HG03565 (cell line): ENCODE measurements around the gene FAF1.
"Not testable (repeated sequence)": the region's sequence is repeated elsewhere in the genome, so short reads cannot be mapped to it uniquely, and the experiment has no call there.

Source experiments
- ATAC-seq: cut with Tn5 transposase; IDR thresholded peaks from one replicate; pipeline ENCODE4 v1.9.1; 2021; ENCODE audit warnings: mild to moderate bottlenecking, moderate library complexity; ENCODE audit not compliant: unreplicated experiment

The FAF1 gene

GRCh38 chr1:50959913-50960844, at the start of gene FAF1:
Gene FAF1 (minus strand): TSS chr1:50960267. CDS start chr1:50959811, 456 bp downstream.
- peak; percentile 84 for ATAC-seq

- ATAC-seq: no peak
Observed at GRCh38 chr1:51009381-51009780, 49.3 kb upstream of the FAF1 start.

DNA sequence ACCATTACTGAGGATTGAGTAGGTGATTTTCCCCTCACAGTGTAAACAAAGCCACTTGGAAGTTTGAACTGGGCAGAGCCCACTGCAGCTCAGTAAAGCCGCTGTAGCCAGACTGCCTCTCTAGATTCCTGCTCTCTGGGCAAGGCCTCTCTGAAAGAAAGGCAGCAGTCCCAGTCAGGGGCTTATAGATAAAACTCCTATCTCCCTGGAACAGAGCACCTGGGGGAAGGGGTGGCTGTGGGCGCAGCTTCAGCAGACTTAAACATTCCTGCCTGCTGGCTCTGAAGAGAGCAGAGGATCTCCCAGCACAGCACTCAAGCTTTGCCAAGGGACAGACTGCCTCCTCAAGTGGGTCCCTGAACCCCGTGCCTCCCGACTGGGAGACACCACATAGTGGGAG, 45.5 kb upstream of the FAF1 start:
- ATAC-seq: not testable (repeated sequence)

DNA sequence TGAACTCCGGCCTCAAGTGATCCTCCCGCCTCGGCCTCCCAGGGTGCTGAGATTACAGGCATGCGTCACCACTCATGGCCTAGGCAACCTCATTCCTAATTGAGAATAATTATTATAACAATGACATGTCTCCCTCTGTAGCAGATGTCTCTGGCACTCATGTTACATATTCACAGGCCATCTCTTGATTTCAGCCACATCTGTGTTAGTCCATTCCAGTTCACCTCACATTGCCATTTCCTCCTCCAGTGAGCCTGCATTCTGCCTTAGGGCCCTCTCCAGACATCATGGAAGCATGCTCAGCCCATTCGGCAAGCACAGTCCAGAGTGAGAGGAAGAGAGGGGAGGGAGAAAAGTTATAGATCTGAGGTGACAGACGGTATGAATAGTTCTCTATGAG, 42.4 kb upstream of the FAF1 start:
- ATAC-seq: no peak

- ATAC-seq: peak; percentile 35
Observed at GRCh38 chr1:51000651-51001050, 40.6 kb upstream of the FAF1 start.

- ATAC-seq: peak; percentile 57
Observed at GRCh38 chr1:51000160-51000559, 40.1 kb upstream of the FAF1 start.

GRCh38 chr1:50999375-50999774, 39.3 kb upstream of the FAF1 start:
- ATAC-seq: not testable (repeated sequence)

DNA sequence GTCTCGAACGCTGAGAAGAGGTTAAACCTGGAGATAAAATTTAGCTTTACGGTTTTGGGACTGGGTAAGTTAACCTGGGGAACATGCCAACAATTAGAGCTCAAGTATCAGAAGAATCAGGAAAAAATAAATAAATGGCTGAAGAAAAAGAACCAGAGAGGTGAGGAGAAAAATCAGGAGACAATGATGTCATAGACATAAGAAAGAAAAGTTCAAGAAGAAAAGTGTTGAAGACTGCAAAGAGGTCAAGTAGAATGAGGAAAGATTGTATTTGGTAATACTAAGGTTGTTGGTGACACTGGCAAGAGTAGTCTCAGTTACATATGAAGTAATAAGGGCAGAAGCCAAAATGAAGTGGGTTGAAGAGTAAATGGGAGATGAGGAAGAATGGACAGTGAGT, 36.0 kb upstream of the FAF1 start:
- ATAC-seq: no peak

GRCh38 chr1:50995651-50996050, 35.6 kb upstream of the FAF1 start:
- ATAC-seq: no peak

- no peak for ATAC-seq
Observed at GRCh38 chr1:50994997-50995396, 34.9 kb upstream of the FAF1 start.

DNA sequence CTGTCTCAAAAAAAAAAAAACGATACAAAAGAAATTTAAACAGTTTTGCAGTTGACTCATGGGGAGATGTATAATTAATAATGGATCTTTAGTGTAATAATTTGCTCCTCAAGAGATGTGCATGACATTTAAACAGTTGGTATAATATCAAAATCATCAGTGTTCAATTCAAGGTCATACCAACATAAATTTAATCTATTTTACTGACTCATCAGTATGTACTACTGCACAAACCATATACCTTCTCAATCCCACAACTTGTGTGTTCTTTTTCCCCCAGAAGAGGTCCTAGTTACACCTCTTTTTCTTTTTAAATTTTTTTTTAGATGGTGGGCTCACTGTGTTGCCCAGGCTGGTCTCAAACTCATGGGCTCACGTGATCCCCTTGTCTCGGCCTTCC, 33.6 kb upstream of the FAF1 start:
- ATAC-seq: no peak

DNA sequence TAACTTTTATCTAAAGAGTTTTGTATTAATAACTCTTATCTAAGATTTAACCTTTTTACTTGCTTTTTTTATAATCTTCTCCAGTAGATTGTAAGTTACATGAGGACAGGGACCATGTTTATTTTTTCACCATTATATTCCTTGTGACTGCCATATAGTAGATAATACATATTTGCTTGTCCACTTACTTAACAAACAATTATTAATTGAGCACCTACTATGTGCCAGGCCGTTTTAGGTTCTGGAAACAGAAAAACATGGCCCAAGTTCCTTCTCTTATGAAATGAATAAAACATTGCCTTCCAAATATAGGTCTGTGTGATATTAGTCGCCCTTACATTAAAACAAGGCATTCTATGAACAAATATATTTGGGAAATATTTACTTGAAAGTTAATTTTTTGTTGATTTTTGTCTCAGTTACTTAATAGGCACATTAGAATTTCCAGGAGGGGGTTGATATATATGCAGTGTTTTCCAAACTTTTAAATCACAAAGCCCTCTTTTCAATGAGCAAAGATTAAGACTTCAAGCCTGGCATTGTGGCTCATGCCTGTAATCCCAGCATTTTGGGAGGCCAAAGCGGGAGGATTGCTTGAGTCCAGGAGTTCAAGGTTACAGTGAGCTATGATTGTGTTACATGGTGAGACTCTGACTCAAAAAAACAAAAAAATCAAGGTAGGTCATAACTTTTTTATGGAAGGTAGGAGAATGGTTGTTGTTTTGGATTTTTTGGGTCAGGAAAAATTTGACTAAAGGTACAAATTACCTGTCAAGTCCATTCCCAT, 32.7 kb upstream of the FAF1 start:
- ATAC-seq: no peak

DNA sequence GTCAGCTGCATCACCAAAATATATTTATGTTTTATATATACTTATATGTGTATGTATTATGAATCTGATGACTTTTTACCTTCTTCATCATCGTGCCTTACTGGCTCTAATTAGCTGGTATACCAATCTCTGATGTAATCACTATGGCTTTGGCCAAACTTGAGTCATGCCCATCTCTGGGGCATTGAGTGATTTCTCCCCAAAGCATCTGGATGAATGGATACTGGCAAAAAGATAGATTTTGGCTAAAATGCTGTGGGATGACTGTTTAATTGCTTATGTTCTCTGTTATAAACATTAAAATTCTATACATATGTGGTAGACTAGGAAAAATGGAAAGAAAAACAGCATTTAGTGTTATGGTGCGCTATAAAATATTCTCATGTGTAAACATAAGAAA, 29.6 kb upstream of the FAF1 start:
- no peak for ATAC-seq

GRCh38 chr1:50986653-50987052, 26.6 kb upstream of the FAF1 start:
- no peak for ATAC-seq

- ATAC-seq: no peak
Observed at GRCh38 chr1:50985094-50985493, 25.0 kb upstream of the FAF1 start.

GRCh38 chr1:50983219-50983802, 23.2 kb upstream of the FAF1 start:
- no peak for ATAC-seq

- ATAC-seq: no peak
Observed at GRCh38 chr1:50982611-50983010, 22.5 kb upstream of the FAF1 start.

DNA sequence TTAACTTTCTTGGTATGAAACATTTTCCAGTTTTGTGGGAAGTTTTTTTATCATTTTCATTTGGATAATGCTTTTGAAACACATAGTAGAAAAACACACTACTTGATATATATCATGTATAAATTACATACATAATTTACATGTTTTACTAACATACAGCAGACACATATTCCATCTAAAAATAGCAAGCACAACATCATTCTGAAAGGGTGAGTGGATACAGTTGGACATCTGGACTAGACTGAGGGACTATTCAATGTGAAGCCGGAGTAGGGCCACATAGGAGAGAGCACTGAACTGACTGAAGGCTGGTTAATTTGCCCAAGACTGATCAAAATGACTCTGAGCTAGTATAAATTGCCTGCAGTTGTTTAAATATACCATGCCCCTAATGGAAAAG, 21.7 kb upstream of the FAF1 start:
- no peak for ATAC-seq

DNA sequence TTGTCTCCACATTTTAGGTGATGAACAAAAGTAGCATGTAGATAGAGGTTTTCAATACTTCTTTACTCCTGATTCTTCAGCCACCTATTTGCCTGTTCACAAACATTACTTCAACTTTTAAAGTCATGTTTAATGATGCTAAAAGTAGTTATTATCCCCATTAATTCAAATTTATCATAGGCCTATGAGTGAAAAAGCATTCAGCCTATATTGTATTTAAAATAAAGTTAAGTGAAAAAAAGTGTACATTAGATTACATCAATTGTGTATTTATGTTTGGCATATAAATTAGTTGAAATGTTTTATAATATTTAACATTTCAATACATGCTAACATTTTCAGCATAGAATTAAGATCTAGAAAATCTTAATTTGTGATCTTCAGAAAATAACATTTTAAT, 20.4 kb upstream of the FAF1 start:
- ATAC-seq: no peak

GRCh38 chr1:50979937-50980336, 19.9 kb upstream of the FAF1 start:
- no peak for ATAC-seq
